HepG2 (cell line): Measurements from ENCODE around the gene ZNF83.

Source experiments
- ARNTL ChIP-seq: sonication (generic); formaldehyde crosslinking; IDR thresholded peaks from 2 replicates; pipeline ENCODE4 v1.4.0; 2020; ENCODE audit warnings: mild to moderate bottlenecking, missing genetic modification reagents
- FOXK1 ChIP-seq: sonication (generic); formaldehyde crosslinking; IDR thresholded peaks from 2 replicates; pipeline ENCODE4 v1.4.0; 2020; ENCODE audit warnings: low read depth, missing genetic modification reagents, borderline replicate concordance
- GABPA ChIP-seq, 2 experiments: IDR thresholded peaks; 2 replicates each; pipeline ENCODE4 v1.6.1; 2011 to 2016; ENCODE audit warnings: low read depth in 2 of 2, low read length in 1 of 2, missing biosample characterization in 1 of 2, missing genetic modification characterization in 1 of 2
- MXD4 ChIP-seq: IDR thresholded peaks from 2 replicates; pipeline ENCODE4 v1.6.1; 2016; ENCODE audit warnings: mild to moderate bottlenecking, missing biosample characterization, missing genetic modification reagents
- NFIC ChIP-seq: IDR thresholded peaks from 2 replicates; pipeline ENCODE4 v1.6.1; 2012; ENCODE audit warnings: mild to moderate bottlenecking, low read length, inconsistent platforms
- SOX6 ChIP-seq, 2 experiments: fragments of 450-650 bp in 1 of 2; sonication (generic) in 1 of 2; formaldehyde crosslinking in 1 of 2; IDR thresholded peaks; 2 replicates each; pipeline versions ENCODE4 v1.4.0 to v1.6.1; 2017 to 2020; ENCODE audit warnings: antibody characterized with exemption in 1 of 2, mild to moderate bottlenecking in 1 of 2, missing genetic modification reagents in 1 of 2
- ZNF354B ChIP-seq: sonication (generic); formaldehyde crosslinking; IDR thresholded peaks from 2 replicates; pipeline ENCODE4 v1.8.0; 2022; ENCODE audit warnings: mild to moderate bottlenecking, missing genetic modification reagents
- TF ChIP-seq, protein P1 (sequence below): sonication (generic); formaldehyde crosslinking; IDR thresholded peaks from 2 replicates; pipeline ENCODE4 v1.4.0; 2020; ENCODE audit warnings: missing genetic modification reagents
- TF ChIP-seq, protein P2 (sequence below): sonication (generic); formaldehyde crosslinking; IDR thresholded peaks from 2 replicates; pipeline ENCODE4 v1.5.0; 2020; ENCODE audit warnings: mild to moderate bottlenecking, missing genetic modification reagents, moderate library complexity
- TF ChIP-seq, protein P3 (sequence below): sonication (generic); formaldehyde crosslinking; IDR thresholded peaks from 2 replicates; pipeline ENCODE4 v1.5.1; 2020; ENCODE audit warnings: missing genetic modification reagents, mild to moderate bottlenecking, borderline replicate concordance
- TF ChIP-seq, protein P4 (sequence below): sonication (generic); formaldehyde crosslinking; IDR thresholded peaks from 2 replicates; pipeline ENCODE4 v1.4.0; 2020; ENCODE audit warnings: missing genetic modification reagents, mild to moderate bottlenecking, borderline replicate concordance

DNA sequence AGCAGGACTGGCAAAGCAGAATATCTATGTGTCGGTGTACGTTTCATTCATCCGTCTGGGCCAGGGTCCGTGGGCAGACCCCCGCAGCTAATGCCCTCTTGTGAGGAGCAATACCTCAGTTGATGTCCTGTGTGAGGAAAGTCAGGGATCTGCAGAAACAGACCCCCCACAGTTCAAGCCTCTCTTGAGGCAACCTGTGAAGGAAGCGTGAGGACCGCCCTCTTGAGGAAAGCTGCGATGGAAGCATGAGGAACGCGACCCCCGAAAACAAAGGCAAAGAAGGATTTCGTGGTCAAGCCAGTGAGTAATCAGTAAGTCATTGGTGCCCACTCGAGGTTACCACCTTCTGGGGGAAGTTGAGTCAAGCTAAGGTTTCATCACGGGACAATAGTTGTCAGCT, 20.9 kb upstream of the ZNF83 start:
- TF ChIP-seq, protein P1, sequence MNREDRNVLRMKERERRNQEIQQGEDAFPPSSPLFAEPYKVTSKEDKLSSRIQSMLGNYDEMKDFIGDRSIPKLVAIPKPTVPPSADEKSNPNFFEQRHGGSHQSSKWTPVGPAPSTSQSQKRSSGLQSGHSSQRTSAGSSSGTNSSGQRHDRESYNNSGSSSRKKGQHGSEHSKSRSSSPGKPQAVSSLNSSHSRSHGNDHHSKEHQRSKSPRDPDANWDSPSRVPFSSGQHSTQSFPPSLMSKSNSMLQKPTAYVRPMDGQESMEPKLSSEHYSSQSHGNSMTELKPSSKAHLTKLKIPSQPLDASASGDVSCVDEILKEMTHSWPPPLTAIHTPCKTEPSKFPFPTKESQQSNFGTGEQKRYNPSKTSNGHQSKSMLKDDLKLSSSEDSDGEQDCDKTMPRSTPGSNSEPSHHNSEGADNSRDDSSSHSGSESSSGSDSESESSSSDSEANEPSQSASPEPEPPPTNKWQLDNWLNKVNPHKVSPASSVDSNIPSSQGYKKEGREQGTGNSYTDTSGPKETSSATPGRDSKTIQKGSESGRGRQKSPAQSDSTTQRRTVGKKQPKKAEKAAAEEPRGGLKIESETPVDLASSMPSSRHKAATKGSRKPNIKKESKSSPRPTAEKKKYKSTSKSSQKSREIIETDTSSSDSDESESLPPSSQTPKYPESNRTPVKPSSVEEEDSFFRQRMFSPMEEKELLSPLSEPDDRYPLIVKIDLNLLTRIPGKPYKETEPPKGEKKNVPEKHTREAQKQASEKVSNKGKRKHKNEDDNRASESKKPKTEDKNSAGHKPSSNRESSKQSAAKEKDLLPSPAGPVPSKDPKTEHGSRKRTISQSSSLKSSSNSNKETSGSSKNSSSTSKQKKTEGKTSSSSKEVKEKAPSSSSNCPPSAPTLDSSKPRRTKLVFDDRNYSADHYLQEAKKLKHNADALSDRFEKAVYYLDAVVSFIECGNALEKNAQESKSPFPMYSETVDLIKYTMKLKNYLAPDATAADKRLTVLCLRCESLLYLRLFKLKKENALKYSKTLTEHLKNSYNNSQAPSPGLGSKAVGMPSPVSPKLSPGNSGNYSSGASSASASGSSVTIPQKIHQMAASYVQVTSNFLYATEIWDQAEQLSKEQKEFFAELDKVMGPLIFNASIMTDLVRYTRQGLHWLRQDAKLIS (CRISPR knock-in tag): no peak
- TF ChIP-seq MXD4 (CRISPR knock-in tag): no peak
- TF ChIP-seq SOX6 (IDR thresholded peaks at IDR 0.05): no peak
- TF ChIP-seq SOX6 (CRISPR knock-in tag; IDR thresholded peaks at IDR 0.05): no peak
- TF ChIP-seq, protein P2, sequence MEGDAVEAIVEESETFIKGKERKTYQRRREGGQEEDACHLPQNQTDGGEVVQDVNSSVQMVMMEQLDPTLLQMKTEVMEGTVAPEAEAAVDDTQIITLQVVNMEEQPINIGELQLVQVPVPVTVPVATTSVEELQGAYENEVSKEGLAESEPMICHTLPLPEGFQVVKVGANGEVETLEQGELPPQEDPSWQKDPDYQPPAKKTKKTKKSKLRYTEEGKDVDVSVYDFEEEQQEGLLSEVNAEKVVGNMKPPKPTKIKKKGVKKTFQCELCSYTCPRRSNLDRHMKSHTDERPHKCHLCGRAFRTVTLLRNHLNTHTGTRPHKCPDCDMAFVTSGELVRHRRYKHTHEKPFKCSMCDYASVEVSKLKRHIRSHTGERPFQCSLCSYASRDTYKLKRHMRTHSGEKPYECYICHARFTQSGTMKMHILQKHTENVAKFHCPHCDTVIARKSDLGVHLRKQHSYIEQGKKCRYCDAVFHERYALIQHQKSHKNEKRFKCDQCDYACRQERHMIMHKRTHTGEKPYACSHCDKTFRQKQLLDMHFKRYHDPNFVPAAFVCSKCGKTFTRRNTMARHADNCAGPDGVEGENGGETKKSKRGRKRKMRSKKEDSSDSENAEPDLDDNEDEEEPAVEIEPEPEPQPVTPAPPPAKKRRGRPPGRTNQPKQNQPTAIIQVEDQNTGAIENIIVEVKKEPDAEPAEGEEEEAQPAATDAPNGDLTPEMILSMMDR (CRISPR knock-in tag): no peak
- no peak for TF ChIP-seq ARNTL (CRISPR knock-in tag)
- TF ChIP-seq NFIC: no peak
- TF ChIP-seq FOXK1 (CRISPR knock-in tag): no peak
- TF ChIP-seq ZNF354B (CRISPR knock-in tag): no peak
- TF ChIP-seq, protein P3, sequence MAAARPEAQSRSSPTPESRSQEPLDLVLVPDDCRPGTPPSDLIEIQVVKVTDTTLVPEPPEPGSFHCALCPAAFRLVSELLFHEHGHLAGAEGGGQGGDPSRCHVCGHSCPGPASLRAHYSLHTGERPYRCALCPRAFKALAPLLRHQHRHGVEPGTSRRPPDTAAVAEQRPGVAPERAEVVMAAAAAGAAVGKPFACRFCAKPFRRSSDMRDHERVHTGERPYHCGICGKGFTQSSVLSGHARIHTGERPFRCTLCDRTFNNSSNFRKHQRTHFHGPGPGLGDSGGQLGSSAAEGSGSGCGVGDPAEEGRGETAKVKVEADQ (CRISPR knock-in tag): no peak
- no peak for TF ChIP-seq GABPA (IDR thresholded peaks at IDR 0.05; ENCODE audit: low read depth, low read length)
- no peak for TF ChIP-seq GABPA (CRISPR knock-in tag; IDR thresholded peaks at IDR 0.05; ENCODE audit: low read depth)
- TF ChIP-seq, protein P4, sequence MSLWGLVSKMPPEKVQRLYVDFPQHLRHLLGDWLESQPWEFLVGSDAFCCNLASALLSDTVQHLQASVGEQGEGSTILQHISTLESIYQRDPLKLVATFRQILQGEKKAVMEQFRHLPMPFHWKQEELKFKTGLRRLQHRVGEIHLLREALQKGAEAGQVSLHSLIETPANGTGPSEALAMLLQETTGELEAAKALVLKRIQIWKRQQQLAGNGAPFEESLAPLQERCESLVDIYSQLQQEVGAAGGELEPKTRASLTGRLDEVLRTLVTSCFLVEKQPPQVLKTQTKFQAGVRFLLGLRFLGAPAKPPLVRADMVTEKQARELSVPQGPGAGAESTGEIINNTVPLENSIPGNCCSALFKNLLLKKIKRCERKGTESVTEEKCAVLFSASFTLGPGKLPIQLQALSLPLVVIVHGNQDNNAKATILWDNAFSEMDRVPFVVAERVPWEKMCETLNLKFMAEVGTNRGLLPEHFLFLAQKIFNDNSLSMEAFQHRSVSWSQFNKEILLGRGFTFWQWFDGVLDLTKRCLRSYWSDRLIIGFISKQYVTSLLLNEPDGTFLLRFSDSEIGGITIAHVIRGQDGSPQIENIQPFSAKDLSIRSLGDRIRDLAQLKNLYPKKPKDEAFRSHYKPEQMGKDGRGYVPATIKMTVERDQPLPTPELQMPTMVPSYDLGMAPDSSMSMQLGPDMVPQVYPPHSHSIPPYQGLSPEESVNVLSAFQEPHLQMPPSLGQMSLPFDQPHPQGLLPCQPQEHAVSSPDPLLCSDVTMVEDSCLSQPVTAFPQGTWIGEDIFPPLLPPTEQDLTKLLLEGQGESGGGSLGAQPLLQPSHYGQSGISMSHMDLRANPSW (CRISPR knock-in tag): no peak
